Skeletal muscle tissue (tissue), 4 donors: ENCODE data around the gene SMPD3. TPM values are rescaled to one million over a fixed set of nuclear protein-coding genes. Genes with fewer than 3 reads are reported as not detected.

Experiments used
- H3K27ac ChIP-seq: one replicate; pipeline ENCODE4 v1.7.0; 2013; ENCODE audit warnings: mild to moderate bottlenecking, low read depth, low read length, inconsistent platforms
- H3K27me3 ChIP-seq, 3 donors: one replicate each; pipeline ENCODE4 v1.7.0; 2013; ENCODE audit warnings: low read length in 3 of 3; ENCODE audit not compliant: control insufficient read depth in 3 of 3, insufficient read depth in 3 of 3
- H3K36me3 ChIP-seq, 3 donors: one replicate each; pipeline ENCODE4 v1.7.0; 2013; ENCODE audit warnings: low read length in 3 of 3; ENCODE audit not compliant: control insufficient read depth in 3 of 3, insufficient read depth in 3 of 3
- H3K4me1 ChIP-seq, 3 donors: one replicate each; pipeline ENCODE4 v1.7.0; 2013; ENCODE audit warnings: low read length in 3 of 3, mild to moderate bottlenecking in 3 of 3; ENCODE audit not compliant: control insufficient read depth in 3 of 3, insufficient read depth in 3 of 3
- H3K4me3 ChIP-seq, 3 donors: one replicate each; pipeline ENCODE4 v1.7.0; 2013; ENCODE audit warnings: low read length in 3 of 3
- H3K9ac ChIP-seq, 3 donors: one replicate each; pipeline ENCODE4 v1.7.0; 2013; ENCODE audit warnings: low read length in 3 of 3, mild to moderate bottlenecking in 3 of 3, moderate library complexity in 2 of 3, low read depth in 1 of 3
- H3K9me3 ChIP-seq, 3 donors: one replicate each; pipeline ENCODE4 v1.7.0; 2013; ENCODE audit warnings: low read length in 3 of 3; ENCODE audit not compliant: control insufficient read depth in 3 of 3
- total RNA-seq: library from RNA; depleted of rRNA; stranded (reverse); fragments of >200 nt; gene quantifications from one replicate; pipeline ENCODE4 v1.2.3, GENCODE V29; 2014
- donor health status: Osteomylitis.

Gene SMPD3
- total RNA-seq, 1 donor from 2014 or later = under 0.01 TPM

- Histone ChIP-seq H3K4me1 (no peaks in the 10 kb centered on the region), H3K4me3 (no peak overlapping the region), H3K9ac (no peak overlapping the region), H3K27me3 (peaks cover 0 to 3% (median 0%) of the 10 kb centered on the region in 3 donors), H3K27ac (no peak overlapping the region), H3K9me3 (no peaks in the 10 kb centered on the region), H3K36me3 (no peaks in the 10 kb centered on the region)
Measured at GRCh38 chr16:68426347-68426652, 22.0 kb downstream of the SMPD3 start.

DNA sequence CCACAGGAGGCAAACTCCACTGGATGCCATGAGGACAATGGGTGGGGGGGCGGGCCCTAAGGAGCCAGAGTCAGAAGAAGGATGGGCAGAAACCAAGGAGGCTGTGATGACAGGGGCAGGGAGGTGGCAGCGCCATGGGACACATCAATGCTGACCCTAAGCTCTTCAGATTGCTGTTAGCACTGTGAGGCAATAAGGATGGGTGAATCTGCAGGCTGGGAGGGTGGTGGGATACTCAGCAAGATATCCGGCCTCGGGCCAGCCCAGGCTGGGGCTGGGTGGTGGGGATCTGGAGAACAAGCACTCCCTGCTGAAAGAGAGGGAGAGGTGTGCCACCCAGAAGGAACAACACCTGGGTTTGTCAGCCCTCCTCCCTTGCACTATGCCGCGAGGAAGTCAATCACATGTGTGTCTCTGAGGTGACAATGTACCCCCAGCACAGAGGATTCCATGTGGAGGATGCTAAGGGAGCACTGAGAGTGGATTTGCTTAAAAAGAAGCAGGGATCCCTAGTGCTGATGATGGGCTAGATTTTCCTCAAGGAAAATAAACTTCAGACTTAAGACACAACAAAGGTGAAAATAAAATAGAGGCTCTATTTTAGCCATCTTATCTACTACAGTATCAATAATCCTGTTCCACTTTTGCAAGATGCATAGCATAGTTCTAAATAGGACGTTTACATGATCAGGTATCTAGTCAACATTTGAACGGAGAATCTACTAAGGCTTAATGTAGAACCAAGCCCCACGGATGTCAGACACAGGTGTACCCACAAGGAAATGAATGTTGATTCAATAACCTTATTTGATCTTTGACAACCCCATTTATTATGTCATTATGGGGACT is 22.6 kb downstream of the SMPD3 start:
- H3K36me3 ChIP-seq = no peaks in the 10 kb centered on the region
- peaks cover 0 to 3% (median 0%) of the 10 kb centered on the region in 3 donors for H3K27me3 ChIP-seq
- H3K4me3 ChIP-seq = no peak overlapping the region
- no peak overlapping the region for H3K9ac ChIP-seq
- H3K27ac ChIP-seq = no peak overlapping the region
- no peaks in the 10 kb centered on the region for H3K4me1 ChIP-seq
- H3K9me3 ChIP-seq = no peaks in the 10 kb centered on the region

GRCh38 chr16:68423771-68424170 is 24.5 kb downstream of the SMPD3 start:
- Histone ChIP-seq H3K4me3 (no peak overlapping the region), H3K27ac (no peak overlapping the region), H3K4me1 (no peaks in the 10 kb centered on the region), H3K9ac (no peak overlapping the region), H3K27me3 (no peaks in the 10 kb centered on the region), H3K9me3 (no peaks in the 10 kb centered on the region), H3K36me3 (no peaks in the 10 kb centered on the region)

- H3K27ac ChIP-seq = no peak overlapping the region
- H3K36me3 ChIP-seq = no peaks in the 10 kb centered on the region
- no peak overlapping the region for H3K4me3 ChIP-seq
- H3K27me3 ChIP-seq = no peaks in the 10 kb centered on the region
- H3K9me3 ChIP-seq = no peaks in the 10 kb centered on the region
- no peaks in the 10 kb centered on the region for H3K4me1 ChIP-seq
- no peak overlapping the region for H3K9ac ChIP-seq
Measured at GRCh38 chr16:68422396-68422960, 25.8 kb downstream of the SMPD3 start.

- Histone ChIP-seq H3K4me1 (peaks cover 2 to 6% (median 2%) of the 10 kb centered on the region in 3 donors), H3K9ac (no peak overlapping the region), H3K4me3 (no peak overlapping the region), H3K36me3 (no peaks in the 10 kb centered on the region), H3K27me3 (no peaks in the 10 kb centered on the region), H3K9me3 (no peaks in the 10 kb centered on the region), H3K27ac (no peak overlapping the region)
Measured at GRCh38 chr16:68421076-68421475, 27.2 kb downstream of the SMPD3 start.

- no peaks in the 10 kb centered on the region for H3K27me3 ChIP-seq
- H3K4me3 ChIP-seq = no peak overlapping the region
- H3K36me3 ChIP-seq = no peaks in the 10 kb centered on the region
- no peak overlapping the region for H3K9ac ChIP-seq
- no peaks in the 10 kb centered on the region for H3K9me3 ChIP-seq
- no peak overlapping the region for H3K27ac ChIP-seq
- peaks cover 2 to 10% (median 4%) of the 10 kb centered on the region in 3 donors for H3K4me1 ChIP-seq
Measured at GRCh38 chr16:68420366-68420942, 27.9 kb downstream of the SMPD3 start.

DNA sequence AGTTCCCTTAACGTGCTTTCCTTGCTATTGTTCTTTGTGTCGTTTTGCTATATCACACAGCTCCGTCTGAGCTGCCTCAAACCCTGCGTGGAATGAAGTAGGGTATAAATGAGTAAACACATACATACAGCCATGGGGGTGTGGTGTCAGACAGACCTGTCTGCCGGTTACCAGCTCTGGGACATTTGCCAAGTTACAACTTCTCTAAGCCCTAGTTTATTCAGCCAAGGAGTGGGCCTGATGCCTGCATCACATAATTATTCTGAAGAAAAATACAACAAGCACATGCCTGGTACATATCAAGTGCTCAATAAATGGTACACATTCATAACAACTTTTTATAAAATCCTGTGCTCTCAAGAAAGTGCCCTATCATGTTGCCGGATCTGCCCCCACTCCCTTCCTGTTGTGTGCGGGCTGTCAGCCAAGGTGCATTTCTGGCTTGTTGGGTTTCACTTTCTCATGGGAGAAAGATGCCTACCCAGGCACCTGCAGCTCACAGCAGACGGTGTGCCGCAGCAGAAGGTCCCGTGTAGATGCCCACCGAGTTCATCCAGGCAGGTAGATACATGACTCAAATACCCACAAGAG is 30.5 kb downstream of the SMPD3 start:
- Histone ChIP-seq H3K36me3 (no peaks in the 10 kb centered on the region), H3K9me3 (no peaks in the 10 kb centered on the region), H3K27ac (no peak overlapping the region), H3K4me3 (no peak overlapping the region), H3K27me3 (no peaks in the 10 kb centered on the region), H3K4me1 (peaks cover 2 to 10% (median 4%) of the 10 kb centered on the region in 3 donors), H3K9ac (no peak overlapping the region)

DNA sequence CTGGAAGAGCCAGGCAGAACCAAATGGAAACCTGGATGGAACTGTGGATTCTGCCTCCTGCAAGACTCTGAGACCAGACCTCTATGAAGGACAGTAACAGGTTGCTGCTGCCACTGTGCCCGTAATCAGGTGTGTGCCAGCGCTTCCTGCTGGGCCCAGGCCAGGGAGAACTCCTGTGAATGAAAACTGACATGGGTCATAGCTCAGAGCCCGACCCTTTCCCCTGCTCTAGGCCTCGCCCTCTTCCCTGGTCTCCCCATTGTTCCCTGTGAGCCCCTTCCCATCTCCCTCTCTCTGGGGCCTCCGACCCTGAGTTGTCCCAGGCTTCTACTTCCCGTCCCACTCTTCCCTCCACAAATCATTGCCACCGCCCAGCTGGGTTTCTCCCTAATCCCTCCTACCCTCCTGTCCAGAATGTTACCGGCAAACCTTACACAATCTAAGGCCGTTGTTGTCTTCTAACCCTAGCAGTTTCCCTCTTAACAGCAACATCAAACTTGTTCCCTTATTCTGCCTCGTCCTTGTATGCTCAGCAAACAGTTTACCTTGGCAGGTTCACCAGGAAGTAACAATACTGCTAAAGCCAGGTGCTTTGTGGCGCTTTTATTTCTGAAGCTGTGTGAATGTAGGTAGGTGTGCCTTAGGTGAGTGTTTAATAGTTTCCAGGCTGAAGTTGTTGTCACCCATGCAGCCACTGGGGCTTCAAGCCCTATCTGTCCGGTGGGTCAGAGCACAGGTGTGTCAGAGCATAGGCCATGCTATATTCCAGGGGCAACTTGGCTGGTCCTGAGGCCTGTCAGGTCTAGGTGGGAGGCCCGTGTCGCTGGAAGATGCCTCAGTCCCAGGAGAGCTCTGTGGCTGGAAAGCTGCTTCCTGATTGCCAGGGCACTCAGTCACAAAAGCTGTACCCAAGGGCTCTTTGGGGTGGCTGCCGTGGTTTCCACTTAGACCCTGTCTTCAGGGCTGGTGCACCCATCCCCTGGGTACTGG is 32.0 kb downstream of the SMPD3 start:
- H3K9me3 ChIP-seq = no peaks in the 10 kb centered on the region
- H3K27me3 ChIP-seq = no peaks in the 10 kb centered on the region
- no peaks in the 10 kb centered on the region for H3K36me3 ChIP-seq
- no peak overlapping the region for H3K4me3 ChIP-seq
- H3K9ac ChIP-seq = no peak overlapping the region
- no peak overlapping the region for H3K27ac ChIP-seq
- H3K4me1 ChIP-seq = peaks cover 2 to 10% (median 4%) of the 10 kb centered on the region in 3 donors

GRCh38 chr16:68414581-68414980 is 33.7 kb downstream of the SMPD3 start:
- Histone ChIP-seq H3K27ac (no peak overlapping the region), H3K4me1 (peaks cover 2 to 10% (median 4%) of the 10 kb centered on the region in 3 donors), H3K36me3 (no peaks in the 10 kb centered on the region), H3K9me3 (no peaks in the 10 kb centered on the region), H3K4me3 (no peak overlapping the region), H3K27me3 (peaks cover 0 to 6% (median 0%) of the 10 kb centered on the region in 3 donors), H3K9ac (no peak overlapping the region)
